Measurements from ENCODE around the gene ANKRD2. TPM values are rescaled to one million over a fixed set of nuclear protein-coding genes. Genes with fewer than 3 reads are reported as not detected.
"Not testable (repeated sequence)": the region's sequence is repeated elsewhere in the genome, so short reads cannot be mapped to it uniquely, and the experiment has no call there.

Gene ANKRD2
- total and polyA plus RNA-seq, 2 donors (not counting 3 experiments of a cell fraction or from before 2014, with no cell fraction given) = 1.6 to 1.8 TPM

GRCh38 chr10:97575127-97575668, 2.6 kb downstream of the ANKRD2 start:
- peak overlapping the region; percentile 22 for H3K9ac ChIP-seq (replicated peaks; ENCODE audit: extremely low read depth, insufficient read depth, low read length)
- H2AFZ ChIP-seq (ENCODE audit: low read depth, low read length) = no peak overlapping the region
- DNase-seq (ENCODE audit: low read depth, low spot score) = no peak
- peaks cover 14% of the 10 kb centered on the region for H3K4me1 ChIP-seq (ENCODE audit: control insufficient read depth, extremely low read depth, insufficient read depth, low read length)
- TF ChIP-seq POLR2AphosphoS5 (IDR thresholded peaks at IDR 0.05; ENCODE audit: insufficient read depth, low read depth, low read length) = no peak
- no peak for TF ChIP-seq GATA2 (IDR thresholded peaks at IDR 0.05; ENCODE audit: insufficient read depth, insufficient read length, low read depth, low read length)
- no peak for TF ChIP-seq CTCF (IDR thresholded peaks at IDR 0.05; ENCODE audit: extremely low read depth in 1 of 2, insufficient read depth in 1 of 2, low read depth in 1 of 2, low read length in 2 of 2)
- no peak for TF ChIP-seq EZH2 (IDR thresholded peaks at IDR 0.05; ENCODE audit: borderline replicate concordance, low read depth, low read length, severe bottlenecking)
- TF ChIP-seq POLR2A (IDR thresholded peaks at IDR 0.05; ENCODE audit: low read depth, low read length) = no peak
- FAIRE-seq = no peak
- H3K36me3 ChIP-seq (ENCODE audit: control insufficient read depth in 2 of 2, extremely low read depth in 1 of 2, insufficient read depth in 2 of 2, low read length in 2 of 2) = peaks cover 0 to 18% of the 10 kb centered on the region in 2 experiments
- intact Hi-C loops (cut with micrococcal nuclease) = no loop called here
- no peak overlapping the region for H3K4me3 ChIP-seq (replicated peaks in 1 of 3; ENCODE audit: insufficient read depth in 1 of 3, low read depth in 1 of 3, low read length in 3 of 3)
- ChIA-PET CTCF (interaction anchor here (0.7 to 8.2 kb wide), 16 partner anchors 9 to 134 kb away, joined by 3 to 304 read pairs (median 5); partner anchors contain the start of genes C10orf62 and HOGA1), POLR2A (no interaction called here)
- no peaks in the 10 kb centered on the region for H3K79me2 ChIP-seq (ENCODE audit: control insufficient read depth, insufficient read depth, low read length)
- no TSS peak for BruUV-seq (replicated peaks)
- H3K4me2 ChIP-seq (ENCODE audit: insufficient read depth, low read length) = peak overlapping the region; percentile 23
- no peaks in the 10 kb centered on the region for H3K27me3 ChIP-seq (ENCODE audit: control insufficient read depth in 2 of 2, insufficient read depth in 2 of 2, low read length in 2 of 2)
- H3K9me3 ChIP-seq (replicated peaks; ENCODE audit: control insufficient read depth, insufficient read depth, low read length) = no peaks in the 10 kb centered on the region
- H3K9me1 ChIP-seq (replicated peaks; ENCODE audit: control insufficient read depth, extremely low read depth, insufficient read depth, low read length) = no peaks in the 10 kb centered on the region
- H3K27ac ChIP-seq (ENCODE audit: insufficient read depth, low read depth, low read length) = peak overlapping the region; percentile 58
- dilution Hi-C loops (cut with MboI; ENCODE audit: extremely low pct_ligation_motif_present, low sequenced_read_pairs) = no loop called here
- no peaks in the 10 kb centered on the region for H4K20me1 ChIP-seq (replicated peaks; ENCODE audit: control insufficient read depth, extremely low read depth, insufficient read depth, low read length)

- H2AFZ ChIP-seq (ENCODE audit: low read depth, low read length); POLR2A ChIA-PET; H3K9me3 ChIP-seq (replicated peaks; ENCODE audit: control insufficient read depth, insufficient read depth, low read length); H3K4me2 ChIP-seq (ENCODE audit: insufficient read depth, low read length); intact Hi-C loops (cut with micrococcal nuclease); H3K36me3 ChIP-seq (ENCODE audit: control insufficient read depth in 2 of 2, extremely low read depth in 1 of 2, insufficient read depth in 2 of 2, low read length in 2 of 2); H3K27ac ChIP-seq (ENCODE audit: insufficient read depth, low read depth, low read length); DNase-seq (ENCODE audit: low read depth, low spot score); H3K9ac ChIP-seq (replicated peaks; ENCODE audit: extremely low read depth, insufficient read depth, low read length); H4K20me1 ChIP-seq (replicated peaks; ENCODE audit: control insufficient read depth, extremely low read depth, insufficient read depth, low read length); H3K4me3 ChIP-seq (replicated peaks in 1 of 3; ENCODE audit: insufficient read depth in 1 of 3, low read depth in 1 of 3, low read length in 3 of 3); H3K27me3 ChIP-seq (ENCODE audit: control insufficient read depth in 2 of 2, insufficient read depth in 2 of 2, low read length in 2 of 2); BruUV-seq (replicated peaks); H3K79me2 ChIP-seq (ENCODE audit: control insufficient read depth, insufficient read depth, low read length); dilution Hi-C loops (cut with MboI; ENCODE audit: extremely low pct_ligation_motif_present, low sequenced_read_pairs); FAIRE-seq; H3K9me1 ChIP-seq (replicated peaks; ENCODE audit: control insufficient read depth, extremely low read depth, insufficient read depth, low read length): not testable (repeated sequence)
- CTCF ChIA-PET = interaction anchor here (1.0 to 8.2 kb wide), 6 partner anchors 8 to 37 kb away, joined by 3 to 304 read pairs (median 12); partner anchors contain the start of gene HOGA1
- H3K4me1 ChIP-seq (ENCODE audit: control insufficient read depth, extremely low read depth, insufficient read depth, low read length) = peaks cover 14% of the 10 kb centered on the region
These were observed 3.9 kb downstream of the ANKRD2 start for GRCh38 chr10:97576487-97576886.

Measured in endothelial cell of umbilical vein (primary cell).